ENCODE results near the gene ALCAM.
"Not testable (repeated sequence)": the region's sequence is repeated elsewhere in the genome, so short reads cannot be mapped to it uniquely, and the experiment has no call there.

ALCAM gene

DNA sequence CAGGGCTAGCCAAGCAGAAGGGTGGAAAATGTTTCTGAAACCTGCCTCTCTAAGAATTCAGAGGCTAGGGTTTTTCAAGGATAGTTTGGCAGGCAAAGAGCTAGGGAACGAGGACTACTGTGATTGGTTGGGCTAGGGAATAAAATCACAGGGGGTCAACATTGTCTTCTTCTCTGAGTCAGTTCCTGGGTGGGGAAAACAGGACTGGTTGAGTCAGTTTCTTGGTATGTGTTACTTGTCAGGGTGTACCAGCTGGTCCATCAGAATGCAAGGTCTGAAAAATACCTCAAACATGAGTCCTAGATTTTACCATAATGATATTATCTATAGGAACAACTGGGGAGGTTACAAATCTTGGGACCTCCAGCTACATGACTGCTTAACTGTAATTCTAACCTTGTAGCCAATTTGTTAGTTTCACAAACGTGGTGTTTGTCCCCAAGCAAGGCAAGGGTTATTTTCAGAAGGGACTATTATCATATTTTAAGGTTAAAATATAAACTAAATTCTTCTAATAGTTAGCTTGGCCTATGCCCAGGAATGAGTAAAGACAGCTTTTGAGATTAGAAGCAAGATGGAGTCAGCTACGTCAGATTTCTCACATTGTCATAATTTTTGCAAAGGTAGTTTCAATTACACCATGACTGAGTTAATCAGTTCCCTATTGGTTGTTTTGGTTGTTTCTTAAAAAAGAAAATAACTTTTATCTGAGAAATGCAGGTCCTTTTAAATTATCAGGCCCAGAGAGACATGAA lies 231.5 kb downstream of the ALCAM start:
- no peak for DNase-seq

DNA sequence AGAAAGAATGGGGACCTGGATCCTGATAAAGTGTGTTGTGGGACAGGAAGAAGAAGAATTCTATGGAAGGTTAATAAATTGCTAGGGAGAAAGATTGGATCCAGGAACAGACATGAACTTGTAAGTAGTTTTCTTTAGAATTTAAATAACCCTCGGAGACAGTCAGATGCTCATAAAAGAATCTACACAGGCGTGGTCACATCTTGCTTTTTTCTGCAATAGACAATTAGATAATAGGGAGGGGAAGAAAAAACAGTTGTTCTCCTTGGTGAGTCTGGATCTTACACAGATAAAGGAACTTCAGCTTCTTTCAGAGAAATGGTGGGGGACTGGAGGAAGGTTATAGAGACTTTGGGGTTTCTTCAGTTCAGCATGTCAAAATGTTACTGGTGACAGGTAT lies 232.6 kb downstream of the ALCAM start:
- DNase-seq: no peak

DNA sequence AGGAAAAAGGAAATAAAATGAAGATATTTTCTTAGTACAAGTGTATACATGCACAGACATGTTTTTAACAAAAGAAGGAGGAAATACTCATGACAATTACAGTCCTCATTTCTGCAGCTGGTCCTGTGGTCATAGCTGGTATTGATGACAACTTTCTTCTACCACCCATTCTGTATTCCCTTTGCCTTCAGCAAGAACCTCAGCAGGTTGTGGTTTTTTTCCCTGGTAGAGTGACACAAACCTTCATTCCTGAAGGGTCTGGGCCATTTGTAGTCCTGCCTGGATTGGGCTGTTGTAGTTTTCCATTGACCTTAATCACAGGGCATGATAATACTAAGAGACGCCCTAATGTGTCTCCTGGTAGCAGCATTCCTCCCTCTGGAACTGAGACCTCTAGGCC lies 235.0 kb downstream of the ALCAM start:
- not testable (repeated sequence) for DNase-seq

DNA sequence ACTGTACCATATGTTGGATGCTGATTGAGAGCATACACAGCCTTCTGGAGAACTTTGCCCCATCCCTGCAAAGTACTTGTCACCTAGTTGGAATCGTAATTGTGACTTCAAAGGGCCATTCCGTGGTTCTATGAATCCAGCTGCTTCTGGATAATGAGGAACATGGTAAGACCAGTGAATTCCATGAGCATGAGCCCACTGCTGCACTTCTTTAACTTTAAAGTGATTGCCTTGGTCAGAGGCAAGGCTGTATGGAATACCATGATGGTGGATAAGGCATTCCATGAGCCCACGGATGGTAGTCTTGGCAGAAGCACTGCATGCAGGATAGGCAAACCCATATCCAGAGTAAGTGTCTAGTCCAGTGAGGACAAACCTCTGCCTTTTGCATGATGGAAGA lies 235.6 kb downstream of the ALCAM start:
- not testable (repeated sequence) for DNase-seq

GRCh38 chr3:105603516-105603915 lies 236.8 kb downstream of the ALCAM start:
- not testable (repeated sequence) for DNase-seq

GRCh38 chr3:105606016-105606415 lies 239.3 kb downstream of the ALCAM start:
- DNase-seq: no peak

GRCh38 chr3:105608623-105609022 lies 241.9 kb downstream of the ALCAM start:
- DNase-seq: no peak

DNA sequence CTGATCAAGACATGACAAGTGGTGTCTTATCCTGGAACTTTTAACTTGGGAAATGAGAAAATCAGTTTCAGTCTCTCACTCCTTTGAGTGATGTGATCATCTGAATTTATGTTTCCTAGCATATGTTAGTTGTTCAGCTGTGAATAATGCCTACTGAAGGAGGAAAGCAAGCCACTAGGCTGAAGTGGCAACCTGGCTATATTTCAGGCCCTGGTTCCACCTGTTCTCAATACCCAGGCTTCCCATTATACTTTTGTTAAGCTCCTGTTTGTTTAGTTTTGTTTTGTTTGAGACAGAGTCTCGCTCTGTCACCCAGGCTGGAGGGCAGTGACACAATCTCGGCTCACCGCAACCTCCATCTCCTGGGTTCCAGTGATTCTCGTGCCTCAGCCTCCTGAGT lies 243.8 kb downstream of the ALCAM start:
- no peak for DNase-seq

DNA sequence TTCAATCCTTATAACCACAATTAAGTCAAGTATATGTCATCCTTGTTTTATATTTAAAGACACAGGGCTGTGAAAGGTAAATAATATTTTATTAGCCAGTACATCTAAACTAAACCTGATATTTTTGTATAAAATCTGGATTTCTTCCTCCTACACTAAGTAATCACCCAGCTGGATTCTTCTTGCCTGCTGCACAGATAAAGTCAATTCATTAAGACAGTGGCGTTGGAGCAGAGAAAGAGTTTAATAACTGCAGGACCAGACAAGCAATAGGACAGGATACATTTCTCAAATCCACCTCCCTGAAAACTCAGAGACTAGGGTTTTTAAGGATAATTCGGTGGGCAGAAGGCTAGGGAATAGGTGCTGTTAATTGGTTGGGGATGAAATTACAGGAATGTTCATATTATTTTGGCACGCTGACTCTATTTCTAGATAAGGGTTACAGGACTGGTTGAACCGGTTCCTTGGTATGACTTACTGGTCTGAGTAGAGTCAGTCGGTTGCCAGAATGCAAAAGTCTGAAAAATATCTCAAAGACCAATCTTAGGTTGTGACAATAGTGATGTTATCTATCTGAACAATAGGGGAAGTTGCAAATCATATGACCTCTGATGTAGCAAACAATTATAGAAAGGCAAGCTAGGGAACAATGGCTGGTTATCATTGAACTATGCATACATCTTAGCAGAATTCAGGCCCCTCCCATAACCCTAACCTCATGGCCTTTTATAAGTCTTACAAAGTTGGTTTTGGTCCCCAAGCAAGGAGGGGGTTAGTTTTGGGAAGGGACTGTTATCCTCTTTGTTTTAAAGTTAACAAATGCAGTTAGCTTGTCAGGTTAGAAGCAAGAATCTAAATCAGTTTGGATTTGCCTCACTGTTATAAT lies 244.8 kb downstream of the ALCAM start:
- DNase-seq: no peak

GRCh38 chr3:105613120-105613519 lies 246.4 kb downstream of the ALCAM start:
- DNase-seq: no peak

DNA sequence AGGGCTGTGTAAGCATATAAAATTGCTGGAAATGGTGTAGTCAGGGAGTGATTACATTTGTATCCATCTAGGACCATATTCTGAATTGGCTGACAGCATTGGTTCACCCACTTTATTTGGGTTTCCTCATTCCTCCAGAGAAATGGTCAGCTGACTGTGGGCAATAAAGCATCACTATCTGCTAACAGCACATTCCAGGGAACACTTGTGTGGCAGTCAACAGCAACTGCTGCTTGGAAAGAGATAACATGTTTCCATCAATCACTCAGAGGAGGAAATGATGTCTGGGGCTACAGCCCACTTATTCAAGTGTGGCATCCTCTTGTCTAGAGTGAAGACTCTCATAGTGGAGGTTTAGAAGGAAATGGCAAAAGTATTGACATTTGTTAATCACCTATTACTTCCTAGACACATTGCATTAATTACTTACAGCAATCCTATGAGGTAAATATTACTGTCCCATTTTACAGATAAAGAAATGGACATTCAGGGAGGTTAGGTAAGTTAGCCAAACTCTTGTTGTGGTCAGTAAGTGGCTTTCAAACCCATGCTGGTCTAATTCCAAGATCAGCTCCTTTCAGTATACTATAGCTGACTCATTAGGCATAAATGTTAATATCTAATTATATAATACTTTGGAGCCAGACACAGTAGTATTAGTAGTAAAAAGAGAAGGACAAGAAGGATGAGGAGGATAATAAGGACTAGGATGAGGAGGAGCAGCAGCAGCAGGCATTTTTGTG lies 247.8 kb downstream of the ALCAM start:
- DNase-seq: no peak

- DNase-seq: no peak
Measured at GRCh38 chr3:105615814-105616213, 249.1 kb downstream of the ALCAM start.

GRCh38 chr3:105616374-105617121 lies 249.8 kb downstream of the ALCAM start:
- DNase-seq: no peak

DNA sequence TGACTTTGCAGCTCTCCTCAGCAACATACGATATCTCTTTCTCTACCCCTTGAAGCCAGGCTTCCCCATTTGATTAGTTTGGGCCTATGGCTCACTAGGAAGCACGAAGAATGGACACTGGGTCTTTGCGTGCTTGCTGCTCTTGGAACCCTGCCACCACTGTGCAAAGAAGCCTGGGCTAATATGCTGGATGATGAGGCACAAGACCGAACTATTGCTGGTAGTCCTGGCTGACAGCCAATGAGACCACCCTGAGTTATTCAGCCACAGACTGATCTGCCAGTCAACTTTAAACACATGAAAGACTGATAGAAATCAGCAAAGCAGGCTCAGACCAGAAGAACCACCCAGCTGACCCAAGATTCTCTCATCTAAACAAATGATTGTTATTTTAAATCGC lies 251.8 kb downstream of the ALCAM start:
- DNase-seq: no peak

GRCh38 chr3:105619651-105620050 lies 252.9 kb downstream of the ALCAM start:
- DNase-seq: no peak

- no peak for DNase-seq
Measured at GRCh38 chr3:105620236-105620635, 253.5 kb downstream of the ALCAM start.

- peak; percentile 1 to 66 (median 26) for DNase-seq
Measured at GRCh38 chr3:105622169-105622568, 255.5 kb downstream of the ALCAM start.
